ENCODE data around the gene TAS1R1. TPM values are rescaled to one million over a fixed set of nuclear protein-coding genes. Genes with fewer than 3 reads are reported as not detected.

The TAS1R1 gene
- total RNA-seq, 2 experiments from 2014 or later: 0.08 TPM; not detected in 1

DNA sequence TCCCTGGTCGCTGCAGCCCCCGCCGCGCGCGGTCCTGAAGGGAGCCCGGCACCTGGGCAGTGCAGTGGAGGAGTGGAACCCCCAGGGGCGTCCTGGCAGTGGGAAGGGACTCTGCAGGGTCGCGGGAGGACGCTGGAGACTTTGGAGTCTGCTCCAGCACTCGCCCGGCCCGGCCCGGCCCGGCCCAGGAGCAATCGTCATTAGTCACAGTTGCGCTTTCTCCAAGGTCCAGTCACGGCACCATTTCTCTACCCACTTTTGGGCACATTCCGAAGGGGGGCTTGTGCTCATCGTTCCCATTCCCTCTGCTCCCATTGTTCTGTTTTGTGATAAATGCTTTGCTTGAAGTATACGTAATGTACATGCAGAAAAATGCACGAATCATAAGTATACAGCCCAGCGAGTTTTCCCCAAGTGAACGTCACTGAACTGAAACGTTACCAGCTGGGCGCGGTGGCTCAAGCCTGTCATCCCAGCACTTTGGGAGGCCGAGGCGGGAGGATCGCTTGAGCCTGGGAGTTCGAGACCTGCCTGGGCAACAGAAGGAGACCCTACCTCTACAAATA is 70.6 kb downstream of the TAS1R1 start:
- POLR2A ChIA-PET: interaction anchor here (3.1 to 3.6 kb wide), 2 partner anchors 23 to 26 kb away, joined by 10 to 17 read pairs; partner anchors contain the start of gene KLHL21

DNA sequence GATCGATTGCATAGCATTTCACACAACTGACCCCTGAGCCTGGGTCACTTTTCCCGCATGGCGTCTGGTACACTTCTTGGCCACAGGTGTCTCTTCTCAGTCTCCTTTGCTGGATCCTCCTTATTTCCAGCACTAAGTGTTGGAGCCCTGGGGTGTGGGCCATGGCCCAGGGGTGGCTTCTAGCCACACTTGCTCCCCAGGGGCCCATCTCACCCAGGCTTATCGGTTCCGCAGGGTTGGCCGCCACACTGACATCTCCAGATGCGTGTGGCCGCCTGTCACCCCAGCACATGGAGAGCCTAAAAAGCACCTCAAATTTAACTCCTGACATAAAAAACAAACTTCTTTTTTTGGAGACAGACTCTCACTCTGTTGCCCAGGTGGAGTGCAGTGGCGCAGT is 71.9 kb downstream of the TAS1R1 start:
- POLR2A ChIA-PET: interaction anchor here (1.4 to 3.6 kb wide), 2 partner anchors 9 to 25 kb away, joined by 4 to 17 read pairs; partner anchors contain the start of gene KLHL21
- Mint-ChIP-seq H3K9me3 (no peaks in the 10 kb centered on the region), H3K36me3 (ENCODE audit: low read depth) (peaks cover 52% of the 10 kb centered on the region), H3K4me3 (peak overlapping the region; percentile 87), H3K4me1 (peaks cover 33% of the 10 kb centered on the region), H3K27me3 (no peaks in the 10 kb centered on the region), H3K27ac (no peak overlapping the region)
- CTCF ChIA-PET: no interaction called here
- DNase-seq: no peak

More for the DNA sequence above, 70.6 kb downstream of the TAS1R1 start:
- Mint-ChIP-seq H3K4me3 (peak overlapping the region; percentile 87), H3K9me3 (no peaks in the 10 kb centered on the region), H3K4me1 (peaks cover 33% of the 10 kb centered on the region), H3K36me3 (ENCODE audit: low read depth) (peaks cover 59% of the 10 kb centered on the region), H3K27me3 (no peaks in the 10 kb centered on the region), H3K27ac (peak overlapping the region; percentile 81)
- DNase-seq: peak; percentile 19
- CTCF ChIA-PET: interaction anchor here (0.6 kb wide), 1 partner anchor 11 kb away, joined by 3 read pairs; no protein-coding TSS in a partner anchor

DNA sequence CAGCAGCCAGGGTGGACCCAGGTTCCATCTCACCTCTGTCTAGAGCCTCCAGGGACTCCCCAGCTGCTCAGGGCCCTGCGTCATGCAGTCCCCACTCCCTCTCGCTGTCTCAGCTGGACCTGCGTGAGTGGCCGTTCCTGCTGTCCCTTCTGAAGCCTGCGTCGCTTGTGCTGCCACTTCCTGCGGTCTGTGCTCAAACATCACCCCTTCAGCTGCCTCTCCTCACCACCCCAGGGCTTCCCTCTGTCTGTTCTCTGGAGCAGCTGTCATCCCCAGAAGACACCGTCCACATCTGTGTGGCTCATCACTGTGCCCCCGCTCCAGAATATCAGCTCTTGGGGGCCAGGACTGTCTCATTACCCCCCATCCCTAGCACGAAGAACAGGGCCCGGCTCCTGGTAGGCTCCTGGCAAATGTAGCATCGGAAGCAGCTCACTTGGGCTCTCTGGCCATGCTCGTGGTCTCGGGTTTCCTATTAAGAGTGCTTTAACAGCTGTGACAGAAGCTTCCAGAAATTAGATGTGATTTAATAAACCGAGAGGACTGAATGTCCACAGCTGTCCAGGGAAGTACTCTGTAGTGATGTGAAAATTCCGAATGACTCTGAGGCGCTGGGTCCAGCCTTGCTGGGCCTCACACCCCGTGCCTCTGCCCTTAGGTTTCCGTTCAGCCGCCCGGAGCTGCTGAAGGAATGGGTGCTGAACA is 72.9 kb downstream of the TAS1R1 start:
- Mint-ChIP-seq H3K4me1 (peaks cover 33% of the 10 kb centered on the region), H3K9me3 (no peaks in the 10 kb centered on the region), H3K36me3 (ENCODE audit: low read depth) (peaks cover 48% of the 10 kb centered on the region), H3K4me3 (peak overlapping the region; percentile 31), H3K27ac (peak overlapping the region; percentile 28), H3K27me3 (no peaks in the 10 kb centered on the region)
- POLR2A ChIA-PET: interaction anchor here (1.4 to 3.6 kb wide), 2 partner anchors 10 to 25 kb away, joined by 4 to 17 read pairs; partner anchors contain the start of gene KLHL21
- no peak for DNase-seq
- CTCF ChIA-PET: no interaction called here

DNA sequence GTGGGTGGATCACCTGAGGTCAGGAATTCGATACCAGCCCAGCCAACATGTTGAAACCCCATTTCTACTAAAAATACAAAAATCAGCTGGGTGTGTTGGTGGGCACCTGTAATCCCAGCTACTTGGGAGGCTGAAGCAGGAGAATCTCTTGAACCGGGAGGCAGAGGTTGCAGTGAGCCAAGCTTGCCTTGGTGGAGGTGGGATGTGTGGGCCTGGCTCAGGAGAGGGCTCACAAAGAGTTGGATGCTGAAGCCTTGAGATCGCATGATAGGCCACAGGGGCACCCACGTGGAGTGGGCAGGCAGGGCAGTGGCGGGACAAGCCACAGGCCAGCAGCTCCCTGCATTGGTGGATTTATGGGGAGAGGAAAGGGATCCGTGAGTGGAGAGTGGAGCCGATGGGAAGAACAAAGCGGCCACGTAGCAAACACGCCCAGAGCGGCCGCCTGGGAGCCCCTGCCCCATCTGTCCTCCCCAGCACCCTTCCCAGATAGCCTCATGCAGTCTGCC is 73.9 kb downstream of the TAS1R1 start:
- ChIA-PET POLR2A (interaction anchor here (3.6 kb wide), 1 partner anchor 26 kb away, joined by 17 read pairs; the partner anchor contains the start of gene KLHL21), CTCF (no interaction called here)
- Mint-ChIP-seq H3K27ac (no peak overlapping the region), H3K27me3 (no peaks in the 10 kb centered on the region), H3K4me3 (no peak overlapping the region), H3K9me3 (no peaks in the 10 kb centered on the region), H3K36me3 (ENCODE audit: low read depth) (peaks cover 51% of the 10 kb centered on the region), H3K4me1 (peaks cover 31% of the 10 kb centered on the region)
- no peak for DNase-seq

Other genes with a start within 250 kb of the TAS1R1 start
- gene ACOT7, start 161.5 kb upstream of the TAS1R1 start, total RNA-seq: 10 to 100 TPM; 56.8 to 58.6 TPM
- under 1 TPM; 0.13 to 0.70 TPM for gene HES2, start 135.4 kb upstream of the TAS1R1 start, total RNA-seq
- under 1 TPM; 0.96 to 0.98 TPM for gene ESPN, start 130.5 kb upstream of the TAS1R1 start, total RNA-seq
- gene TNFRSF25, start 89.1 kb upstream of the TAS1R1 start, total RNA-seq: 10 to 100 TPM; 82.9 to 85.1 TPM
- 1 to 10 TPM; 1.7 to 2.3 TPM for gene PLEKHG5, start 63.6 kb upstream of the TAS1R1 start, total RNA-seq
- gene NOL9, start 794 bp upstream of the TAS1R1 start, total RNA-seq: 10 to 100 TPM; 39.1 to 40.8 TPM
- gene ZBTB48, start 24.7 kb downstream of the TAS1R1 start, total RNA-seq: 10 to 100 TPM; 33.2 to 42.3 TPM
- 10 to 100 TPM; 26.7 to 27.0 TPM for gene KLHL21, start 47.6 kb downstream of the TAS1R1 start, total RNA-seq
- 10 to 100 TPM; 15.4 to 17.2 TPM for gene PHF13, start 58.4 kb downstream of the TAS1R1 start, total RNA-seq
- 10 to 100 TPM; 23.7 to 24.1 TPM for gene THAP3, start 69.6 kb downstream of the TAS1R1 start, total RNA-seq
- gene DNAJC11, start 146.5 kb downstream of the TAS1R1 start, total RNA-seq: 10 to 100 TPM; 27.4 to 27.9 TPM
- 10 to 100 TPM; 43.0 to 47.3 TPM for gene CAMTA1, start 230.1 kb downstream of the TAS1R1 start, total RNA-seq